ENCODE measurements around the gene GAD2. TPM values are rescaled to one million over a fixed set of nuclear protein-coding genes. Genes with fewer than 3 reads are reported as not detected.

The GAD2 gene
- total RNA-seq, 4 donors from 2014 or later = not detected

GRCh38 chr10:26243351-26243720 lies 26.8 kb downstream of the GAD2 start:
- H3K4me3 ChIP-seq (replicated peaks in 1 of 3) = no peak overlapping the region
- 81 to 85% methylated on average over 5 of the region's 5 CpGs for WGBS, 2 donors

GRCh38 chr10:26249681-26250080 lies 33.1 kb downstream of the GAD2 start:
- H3K36me3 ChIP-seq = no peaks in the 10 kb centered on the region
- no peak for DNase-seq
- 73 to 75% methylated on average over 6 of the region's 6 CpGs for WGBS, 2 donors
- TF ChIP-seq CTCF (IDR thresholded peaks at IDR 0.05) = no peak
- no peak for TF ChIP-seq POLR2A (IDR thresholded peaks at IDR 0.05)
- H3K27ac ChIP-seq = no peak overlapping the region
- H3K9me3 ChIP-seq = no peaks in the 10 kb centered on the region
- H3K4me1 ChIP-seq = no peaks in the 10 kb centered on the region
- no peak overlapping the region for H3K4me3 ChIP-seq (replicated peaks in 1 of 3)
- intact Hi-C loops (cut with DNase I) = no loop called here
- no peaks in the 10 kb centered on the region for H3K27me3 ChIP-seq

More at GRCh38 chr10:26243351-26243720, 26.8 kb downstream of the GAD2 start:
- Histone ChIP-seq H3K27me3 (no peaks in the 10 kb centered on the region), H3K36me3 (no peaks in the 10 kb centered on the region), H3K4me1 (no peaks in the 10 kb centered on the region), H3K9me3 (no peaks in the 10 kb centered on the region), H3K27ac (no peak overlapping the region)
- TF ChIP-seq POLR2A (IDR thresholded peaks at IDR 0.05) = no peak
- no peak for TF ChIP-seq CTCF (IDR thresholded peaks at IDR 0.05)
- DNase-seq = no peak
- intact Hi-C loops (cut with DNase I) = no loop called here

GRCh38 chr10:26251925-26252324 lies 35.4 kb downstream of the GAD2 start:
- intact Hi-C loops (cut with DNase I) = no loop called here

GRCh38 chr10:26254616-26255015 lies 38.0 kb downstream of the GAD2 start:
- Histone ChIP-seq H3K4me1 (no peaks in the 10 kb centered on the region), H3K27ac (no peak overlapping the region), H3K27me3 (no peaks in the 10 kb centered on the region), H3K36me3 (no peaks in the 10 kb centered on the region), H3K9me3 (no peaks in the 10 kb centered on the region), H3K4me3 (replicated peaks in 1 of 3) (no peak overlapping the region)
- 78 to 82% methylated on average over 7 of the region's 7 CpGs for WGBS, 2 donors
- TF ChIP-seq CTCF (IDR thresholded peaks at IDR 0.05) (no peak), POLR2A (IDR thresholded peaks at IDR 0.05) (no peak)
- DNase-seq = no peak
- intact Hi-C loops (cut with DNase I) = no loop called here

More at GRCh38 chr10:26251925-26252324, 35.4 kb downstream of the GAD2 start:
- Histone ChIP-seq H3K4me3 (replicated peaks in 1 of 3) (no peak overlapping the region), H3K4me1 (no peaks in the 10 kb centered on the region), H3K27me3 (no peaks in the 10 kb centered on the region), H3K36me3 (no peaks in the 10 kb centered on the region), H3K27ac (no peak overlapping the region), H3K9me3 (no peaks in the 10 kb centered on the region)
- WGBS, 2 donors = 90 to 94% methylated on average over 6 of the region's 6 CpGs
- no peak for DNase-seq
- TF ChIP-seq POLR2A (IDR thresholded peaks at IDR 0.05) (no peak), CTCF (IDR thresholded peaks at IDR 0.05) (no peak)

GRCh38 chr10:26259341-26259740 lies 42.8 kb downstream of the GAD2 start:
- Histone ChIP-seq H3K4me1 (no peaks in the 10 kb centered on the region), H3K27ac (no peak overlapping the region), H3K9me3 (no peaks in the 10 kb centered on the region), H3K36me3 (no peaks in the 10 kb centered on the region), H3K27me3 (no peaks in the 10 kb centered on the region), H3K4me3 (replicated peaks in 1 of 3) (no peak overlapping the region)
- intact Hi-C loops (cut with DNase I) = no loop called here
- TF ChIP-seq POLR2A (IDR thresholded peaks at IDR 0.05) = no peak
- no peak for TF ChIP-seq CTCF (IDR thresholded peaks at IDR 0.05)
- 48 to 49% methylated on average over 1 of the region's 1 CpG for WGBS, 2 donors
- no peak for DNase-seq

All from thyroid gland (tissue), 4 donors.